ENCODE measurements around the gene STK39. TPM values are rescaled to one million over a fixed set of nuclear protein-coding genes. Genes with fewer than 3 reads are reported as not detected.
"Not testable (repeated sequence)": the region's sequence is repeated elsewhere in the genome, so short reads cannot be mapped to it uniquely, and the experiment has no call there.

The STK39 gene
- total and polyA plus RNA-seq, 2 donors from 2014 or later, result 15.9 to 27.1 TPM

GRCh38 chr2:168132389-168132788 lies 115.0 kb downstream of the STK39 start:
- intact Hi-C loops (cut with DNase I), result no loop called here
- Histone ChIP-seq H3K27ac (ENCODE audit: low read depth in 2 of 2, low read length in 2 of 2) (no peak overlapping the region), H3K4me3 (ENCODE audit: low read length in 3 of 3) (no peak overlapping the region), H3K36me3 (ENCODE audit: control insufficient read depth in 2 of 3, insufficient read depth in 3 of 3, low read length in 3 of 3) (no peaks in the 10 kb centered on the region), H3K9me3 (ENCODE audit: control insufficient read depth in 2 of 3, insufficient read depth in 1 of 3, low read length in 3 of 3) (no peaks in the 10 kb centered on the region), H3K27me3 (ENCODE audit: control insufficient read depth, insufficient read depth, low read length) (no peaks in the 10 kb centered on the region), H3K4me1 (ENCODE audit: control insufficient read depth in 2 of 3, insufficient read depth in 2 of 3, low read depth in 1 of 3, low read length in 3 of 3) (peaks cover 0 to 2% (median 2%) of the 10 kb centered on the region in 3 donors), H3K9ac (ENCODE audit: low read length in 3 of 3) (no peak overlapping the region)
- TF ChIP-seq CTCF (IDR thresholded peaks at IDR 0.05; ENCODE audit: borderline replicate concordance, extremely low read depth, insufficient read depth), result no peak
- FAIRE-seq (no peak), DNase-seq (no peak)

GRCh38 chr2:168130346-168130745 lies 117.0 kb downstream of the STK39 start:
- H3K4me1 ChIP-seq (ENCODE audit: control insufficient read depth in 2 of 3, insufficient read depth in 2 of 3, low read depth in 1 of 3, low read length in 3 of 3), result peaks cover 0 to 2% (median 0%) of the 10 kb centered on the region in 3 donors
- intact Hi-C loops (cut with DNase I), result no loop called here
- H3K27ac ChIP-seq (ENCODE audit: low read depth in 2 of 2, low read length in 2 of 2), result no peak overlapping the region
- no peak for DNase-seq
- no peak overlapping the region for H3K9ac ChIP-seq (ENCODE audit: low read length in 3 of 3)
- H3K36me3 ChIP-seq (ENCODE audit: control insufficient read depth in 2 of 3, insufficient read depth in 3 of 3, low read length in 3 of 3), result no peaks in the 10 kb centered on the region
- TF ChIP-seq CTCF (IDR thresholded peaks at IDR 0.05; ENCODE audit: borderline replicate concordance, extremely low read depth, insufficient read depth), result no peak
- no peak for FAIRE-seq
- H3K9me3 ChIP-seq (ENCODE audit: control insufficient read depth in 2 of 3, insufficient read depth in 1 of 3, low read length in 3 of 3), result no peaks in the 10 kb centered on the region
- no peak overlapping the region for H3K4me3 ChIP-seq (ENCODE audit: low read length in 3 of 3)
- H3K27me3 ChIP-seq (ENCODE audit: control insufficient read depth, insufficient read depth, low read length), result no peaks in the 10 kb centered on the region

GRCh38 chr2:168127371-168127770 lies 120.0 kb downstream of the STK39 start:
- H3K9ac ChIP-seq (ENCODE audit: low read length in 3 of 3), result no peak overlapping the region
- FAIRE-seq (no peak), DNase-seq (no peak)
- H3K4me3 ChIP-seq (ENCODE audit: low read length in 3 of 3), result no peak overlapping the region
- H3K27ac ChIP-seq (ENCODE audit: low read depth in 2 of 2, low read length in 2 of 2), result no peak overlapping the region
- intact Hi-C loops (cut with DNase I), result no loop called here
- no peaks in the 10 kb centered on the region for H3K27me3 ChIP-seq (ENCODE audit: control insufficient read depth, insufficient read depth, low read length)
- no peaks in the 10 kb centered on the region for H3K9me3 ChIP-seq (ENCODE audit: control insufficient read depth in 2 of 3, insufficient read depth in 1 of 3, low read length in 3 of 3)
- no peaks in the 10 kb centered on the region for H3K36me3 ChIP-seq (ENCODE audit: control insufficient read depth in 2 of 3, insufficient read depth in 3 of 3, low read length in 3 of 3)
- TF ChIP-seq CTCF (IDR thresholded peaks at IDR 0.05; ENCODE audit: borderline replicate concordance, extremely low read depth, insufficient read depth), result no peak
- peaks cover 0 to 2% (median 0%) of the 10 kb centered on the region in 3 donors for H3K4me1 ChIP-seq (ENCODE audit: control insufficient read depth in 2 of 3, insufficient read depth in 2 of 3, low read depth in 1 of 3, low read length in 3 of 3)

GRCh38 chr2:168122210-168122609 lies 125.2 kb downstream of the STK39 start:
- H3K9me3 ChIP-seq (ENCODE audit: control insufficient read depth in 2 of 3, insufficient read depth in 1 of 3, low read length in 3 of 3); FAIRE-seq; H3K4me1 ChIP-seq (ENCODE audit: control insufficient read depth in 2 of 3, insufficient read depth in 2 of 3, low read depth in 1 of 3, low read length in 3 of 3); H3K27me3 ChIP-seq (ENCODE audit: control insufficient read depth, insufficient read depth, low read length); H3K36me3 ChIP-seq (ENCODE audit: control insufficient read depth in 2 of 3, insufficient read depth in 3 of 3, low read length in 3 of 3); DNase-seq; intact Hi-C loops (cut with DNase I); H3K9ac ChIP-seq (ENCODE audit: low read length in 3 of 3); H3K4me3 ChIP-seq (ENCODE audit: low read length in 3 of 3); H3K27ac ChIP-seq (ENCODE audit: low read depth in 2 of 2, low read length in 2 of 2): not testable (repeated sequence)

All from kidney (tissue), 14 donors.